ENCODE data around the gene MAGI1. TPM values are rescaled to one million over a fixed set of nuclear protein-coding genes. Genes with fewer than 3 reads are reported as not detected.
A peak's percentile ranks its signal among the peaks of the same experiment; 100 is the strongest.

MAGI1 gene
- polyA plus RNA-seq, 3 donors = not detected

GRCh38 chr3:65540666-65541065 lies 498.1 kb downstream of the MAGI1 start:
- Histone ChIP-seq H3K4me2 (replicated peaks; ENCODE audit: extremely low read depth, low read length, poor library complexity, severe bottlenecking) (no peak overlapping the region), H3K36me3 (replicated peaks in 1 of 2; ENCODE audit: control insufficient read depth in 1 of 2, insufficient read depth in 2 of 2, low read length in 2 of 2) (no peaks in the 10 kb centered on the region), H3K27me3 (ENCODE audit: control insufficient read depth in 2 of 2, insufficient read depth in 2 of 2, low read length in 2 of 2) (no peaks in the 10 kb centered on the region), H3K27ac (ENCODE audit: low read depth in 1 of 2, low read length in 2 of 2) (no peak overlapping the region), H3K79me2 (ENCODE audit: insufficient read depth, low read length) (no peaks in the 10 kb centered on the region), H3K4me1 (ENCODE audit: control insufficient read depth in 1 of 2, insufficient read depth in 2 of 2, low read length in 2 of 2) (no peaks in the 10 kb centered on the region), H2AFZ (ENCODE audit: insufficient read depth, low read depth, low read length, poor library complexity, severe bottlenecking) (no peak overlapping the region), H3K4me3 (replicated peaks in 1 of 3; ENCODE audit: low read depth in 2 of 3, low read length in 3 of 3) (no peak overlapping the region), H4K20me1 (ENCODE audit: insufficient read depth, low read length) (no peaks in the 10 kb centered on the region), H3K9me3 (replicated peaks in 1 of 2; ENCODE audit: control insufficient read depth in 1 of 2, insufficient read depth in 1 of 2, low read length in 2 of 2) (peaks cover 0 to 6% of the 10 kb centered on the region in 2 donors), H3K9ac (ENCODE audit: insufficient read depth, low read length, poor library complexity, severe bottlenecking) (no peak overlapping the region)
- no peaks in the 10 kb centered on the region for H3K36me3 Mint-ChIP-seq
- no peak for TF ChIP-seq CTCF (IDR thresholded peaks at IDR 0.05)
- peaks cover 0 to 6% (median 3%) of the 10 kb centered on the region in 7 donors for H3K9me3 Mint-ChIP-seq
- peak overlapping the region in 1 of 7 donors; percentile 58 for H3K27ac Mint-ChIP-seq
- WGBS (ENCODE audit: insufficient coverage) = no CpG with 5 or more reads among the region's 1 CpG
- H3K27me3 Mint-ChIP-seq (ENCODE audit: low read depth in 3 of 3) = no peaks in the 10 kb centered on the region
- intact Hi-C loops (cut with micrococcal nuclease) = no loop called here
- no peak overlapping the region for H3K4me3 Mint-ChIP-seq
- no peak for DNase-seq
- H3K4me1 Mint-ChIP-seq = no peaks in the 10 kb centered on the region

GRCh38 chr3:65539616-65540015 lies 499.1 kb downstream of the MAGI1 start:
- 100% methylated on average over 1 of the region's 1 CpG for WGBS (ENCODE audit: insufficient coverage)
- Histone ChIP-seq H3K9me3 (replicated peaks in 1 of 2; ENCODE audit: control insufficient read depth in 1 of 2, insufficient read depth in 1 of 2, low read length in 2 of 2) (peaks cover 0 to 6% of the 10 kb centered on the region in 2 donors), H3K79me2 (ENCODE audit: insufficient read depth, low read length) (no peaks in the 10 kb centered on the region), H3K27me3 (ENCODE audit: control insufficient read depth in 2 of 2, insufficient read depth in 2 of 2, low read length in 2 of 2) (no peaks in the 10 kb centered on the region), H3K27ac (ENCODE audit: low read depth in 1 of 2, low read length in 2 of 2) (no peak overlapping the region), H3K36me3 (replicated peaks in 1 of 2; ENCODE audit: control insufficient read depth in 1 of 2, insufficient read depth in 2 of 2, low read length in 2 of 2) (no peaks in the 10 kb centered on the region), H3K4me3 (replicated peaks in 1 of 3; ENCODE audit: low read depth in 2 of 3, low read length in 3 of 3) (no peak overlapping the region), H3K4me1 (ENCODE audit: control insufficient read depth in 1 of 2, insufficient read depth in 2 of 2, low read length in 2 of 2) (no peaks in the 10 kb centered on the region), H3K4me2 (replicated peaks; ENCODE audit: extremely low read depth, low read length, poor library complexity, severe bottlenecking) (no peak overlapping the region), H4K20me1 (ENCODE audit: insufficient read depth, low read length) (no peaks in the 10 kb centered on the region), H2AFZ (ENCODE audit: insufficient read depth, low read depth, low read length, poor library complexity, severe bottlenecking) (no peak overlapping the region), H3K9ac (ENCODE audit: insufficient read depth, low read length, poor library complexity, severe bottlenecking) (no peak overlapping the region)
- H3K4me1 Mint-ChIP-seq = no peaks in the 10 kb centered on the region
- no peak for TF ChIP-seq CTCF (IDR thresholded peaks at IDR 0.05)
- no peaks in the 10 kb centered on the region for H3K36me3 Mint-ChIP-seq
- H3K27me3 Mint-ChIP-seq (ENCODE audit: low read depth in 3 of 3) = no peaks in the 10 kb centered on the region
- H3K9me3 Mint-ChIP-seq = peaks cover 0 to 6% (median 3%) of the 10 kb centered on the region in 7 donors
- DNase-seq = no peak
- intact Hi-C loops (cut with micrococcal nuclease) = no loop called here
- H3K4me3 Mint-ChIP-seq = no peak overlapping the region
- no peak overlapping the region for H3K27ac Mint-ChIP-seq

Data from CD14-positive monocyte (primary cell).